Right lung (tissue), 5 donors: ENCODE data around the gene CEACAM16. TPM values are rescaled to one million over a fixed set of nuclear protein-coding genes. Genes with fewer than 3 reads are reported as not detected.
"Not testable (repeated sequence)": the region's sequence is repeated elsewhere in the genome, so short reads cannot be mapped to it uniquely, and the experiment has no call there.

ENCODE experiments used
- DNase-seq, 2 donors: peaks; one replicate each; pipeline ENCODE4 v3.0.0-alpha.2; 2013
- polyA plus RNA-seq, 5 donors: library from polyadenylated mRNA; unstranded; fragments of 120-200 nt; gene quantifications; one replicate each; pipeline versions ENCODE4 v1.2.1 to v1.2.3, GENCODE V29; 2013; ENCODE audit warnings: inconsistent platforms in 1 of 5, low replicate concordance in 1 of 5; ENCODE audit not compliant: insufficient read length in 5 of 5, insufficient read depth in 1 of 5

Gene CEACAM16
- polyA plus RNA-seq, 5 donors, result not detected

- no peak for DNase-seq
Observed at GRCh38 chr19:44703336-44704078, 4.6 kb downstream of the CEACAM16 start.

GRCh38 chr19:44704982-44705381 is 6.0 kb downstream of the CEACAM16 start:
- no peak for DNase-seq

GRCh38 chr19:44705502-44706010 is 6.6 kb downstream of the CEACAM16 start:
- DNase-seq, result no peak

- DNase-seq, result no peak
Observed at GRCh38 chr19:44706506-44707236, 7.7 kb downstream of the CEACAM16 start.

GRCh38 chr19:44707794-44708193 is 8.8 kb downstream of the CEACAM16 start:
- DNase-seq, result no peak

GRCh38 chr19:44708940-44709339 is 10.0 kb downstream of the CEACAM16 start:
- DNase-seq, result no peak

GRCh38 chr19:44709434-44710266 is 10.7 kb downstream of the CEACAM16 start:
- DNase-seq, result not testable (repeated sequence)

- DNase-seq, result no peak
Observed at GRCh38 chr19:44710483-44710882, 11.5 kb downstream of the CEACAM16 start.

GRCh38 chr19:44712864-44713515 is 14.0 kb downstream of the CEACAM16 start:
- DNase-seq, result no peak

- DNase-seq, result no peak
Observed at GRCh38 chr19:44714597-44715169, 15.7 kb downstream of the CEACAM16 start.

GRCh38 chr19:44717603-44718002 is 18.7 kb downstream of the CEACAM16 start:
- no peak for DNase-seq

GRCh38 chr19:44718441-44719261 is 19.7 kb downstream of the CEACAM16 start:
- DNase-seq, result peak; percentile 61 to 64

- DNase-seq, result no peak
Observed at GRCh38 chr19:44719262-44719701, 20.3 kb downstream of the CEACAM16 start.

GRCh38 chr19:44720396-44720795 is 21.4 kb downstream of the CEACAM16 start:
- not testable (repeated sequence) for DNase-seq

- no peak for DNase-seq
Observed at GRCh38 chr19:44720945-44721344, 22.0 kb downstream of the CEACAM16 start.

GRCh38 chr19:44721369-44721768 is 22.4 kb downstream of the CEACAM16 start:
- not testable (repeated sequence) for DNase-seq

GRCh38 chr19:44722131-44723121 is 23.5 kb downstream of the CEACAM16 start:
- DNase-seq, result no peak

- no peak for DNase-seq
Observed at GRCh38 chr19:44723299-44723951, 24.5 kb downstream of the CEACAM16 start.
